Tibial artery (tissue), 4 donors: ENCODE measurements around the gene CHST13.

ENCODE experiments used
- DNase-seq, 2 donors: peaks; one replicate each; pipeline ENCODE4 v3.0.0-alpha.2; 2019
- H3K27ac ChIP-seq, 2 donors: fragments of 200-600 bp; sonication (generic) in 1 of 2; 1 replicate in 1 of 2; 2 replicates in 1 of 2; pipeline ENCODE4 v1.5.1; 2018 to 2019; ENCODE audit warnings: mild to moderate bottlenecking in 1 of 2
- H3K27me3 ChIP-seq, 2 donors: fragments of 200-600 bp; sonication (generic) in 1 of 2; one replicate each; pipeline versions ENCODE4 v1.5.1 to v1.6.0; 2016 to 2019
- H3K36me3 ChIP-seq, 3 donors: fragments of 200-600 bp; sonication (generic) in 2 of 3; one replicate each; pipeline ENCODE4 v1.5.1; 2016 to 2019; ENCODE audit warnings: mild to moderate bottlenecking in 2 of 3
- H3K4me1 ChIP-seq, 4 donors: fragments of 200-600 bp; sonication (generic) in 2 of 4; 1 replicate in 3 of 4; 2 replicates in 1 of 4; pipeline ENCODE4 v1.5.1; 2016 to 2019
- H3K4me3 ChIP-seq, 2 donors: fragments of 200-600 bp; sonication (generic) in 1 of 2; 1 replicate in 1 of 2; 2 replicates in 1 of 2; pipeline ENCODE4 v1.5.1; 2018 to 2019; ENCODE audit warnings: mild to moderate bottlenecking in 2 of 2
- H3K9me3 ChIP-seq, 3 donors: fragments of 200-600 bp; sonication (generic) in 1 of 3; one replicate each; pipeline ENCODE4 v1.5.1; 2016 to 2019
- CTCF ChIP-seq, 2 experiments: fragments of 200-600 bp in 1 of 2; fragments of 450-650 bp in 1 of 2; IDR thresholded peaks; one replicate each; pipeline ENCODE4 v1.5.1; 2017 to 2019; ENCODE audit warnings: antibody characterized with exemption in 2 of 2, mild to moderate bottlenecking in 1 of 2, moderate library complexity in 1 of 2
- intact Hi-C: fragments of 100-400 bp; cut with DNase I; formaldehyde crosslinking; loops from one replicate; pipeline ENCODE4 v1.15.0; 2023; ENCODE audit warnings: low total_unique reads

CHST13 gene

GRCh38 chr3:126538316-126538715 is 14.4 kb downstream of the CHST13 start:
- intact Hi-C loops = no loop called here
- Histone ChIP-seq H3K27ac (no peak overlapping the region), H3K9me3 (no peaks in the 10 kb centered on the region), H3K36me3 (no peaks in the 10 kb centered on the region), H3K4me3 (no peak overlapping the region), H3K4me1 (peaks cover 0 to 7% (median 3%) of the 10 kb centered on the region in 4 donors), H3K27me3 (peaks cover 0 to 68% of the 10 kb centered on the region in 2 donors)
- no peak for TF ChIP-seq CTCF (IDR thresholded peaks at IDR 0.05)
- peak; percentile 14 to 58 for DNase-seq

- peaks cover 0 to 74% of the 10 kb centered on the region in 2 donors for H3K27me3 ChIP-seq
- peak in 1 of 2 donors; percentile 1 for DNase-seq
- TF ChIP-seq CTCF (IDR thresholded peaks at IDR 0.05) = no peak
- no peak overlapping the region for H3K27ac ChIP-seq
- no peak overlapping the region for H3K4me3 ChIP-seq
- intact Hi-C loops = no loop called here
- peaks cover 0 to 7% (median 3%) of the 10 kb centered on the region in 4 donors for H3K4me1 ChIP-seq
- H3K9me3 ChIP-seq = no peaks in the 10 kb centered on the region
- no peaks in the 10 kb centered on the region for H3K36me3 ChIP-seq
Measured at GRCh38 chr3:126538966-126539365, 15.0 kb downstream of the CHST13 start.

GRCh38 chr3:126539558-126540250 is 15.7 kb downstream of the CHST13 start:
- Histone ChIP-seq H3K9me3 (no peaks in the 10 kb centered on the region), H3K36me3 (no peaks in the 10 kb centered on the region), H3K4me1 (peaks cover 0 to 7% (median 3%) of the 10 kb centered on the region in 4 donors), H3K27ac (no peak overlapping the region), H3K27me3 (peaks cover 0 to 76% of the 10 kb centered on the region in 2 donors), H3K4me3 (no peak overlapping the region)
- DNase-seq = peak in 1 of 2 donors; percentile 31
- no peak for TF ChIP-seq CTCF (IDR thresholded peaks at IDR 0.05)
- intact Hi-C loops = no loop called here

GRCh38 chr3:126540342-126540849 is 16.4 kb downstream of the CHST13 start:
- Histone ChIP-seq H3K36me3 (no peaks in the 10 kb centered on the region), H3K4me3 (no peak overlapping the region), H3K27ac (no peak overlapping the region), H3K27me3 (peaks cover 0 to 75% of the 10 kb centered on the region in 2 donors), H3K9me3 (no peaks in the 10 kb centered on the region), H3K4me1 (peaks cover 0 to 7% (median 3%) of the 10 kb centered on the region in 4 donors)
- intact Hi-C loops = no loop called here
- TF ChIP-seq CTCF (IDR thresholded peaks at IDR 0.05) = no peak
- DNase-seq = peak; percentile 26 to 65

- no peaks in the 10 kb centered on the region for H3K36me3 ChIP-seq
- H3K9me3 ChIP-seq = no peaks in the 10 kb centered on the region
- DNase-seq = peak in 1 of 2 donors; percentile 51
- no peak overlapping the region for H3K4me3 ChIP-seq
- TF ChIP-seq CTCF (IDR thresholded peaks at IDR 0.05) = no peak
- intact Hi-C loops = no loop called here
- H3K4me1 ChIP-seq = peaks cover 0 to 7% (median 3%) of the 10 kb centered on the region in 4 donors
- peaks cover 0 to 74% of the 10 kb centered on the region in 2 donors for H3K27me3 ChIP-seq
- no peak overlapping the region for H3K27ac ChIP-seq
Measured at GRCh38 chr3:126540951-126541627, 17.1 kb downstream of the CHST13 start.
